HepG2 (cell line): ENCODE data around the gene GRAMD1B. TPM values are rescaled to one million over a fixed set of nuclear protein-coding genes. Genes with fewer than 3 reads are reported as not detected.

Source experiments
- ATAC-seq: fragments of 200-7000 bp; cut with Tn5 transposase; 3 replicates; pipeline ENCODE4 v1.9.1; 2020; ENCODE audit warnings: mild to moderate bottlenecking, moderate library complexity
- BruUV-seq: library from RNA; stranded (reverse); fragments of 400-500 nt; replicated peaks from 2 replicates; lab custom pipeline; 2021; lab: Mats Ljungman, UMichigan
- CTCF ChIA-PET: fragments of 300-600 bp; formaldehyde crosslinking; extraction: SDS; loops from one replicate; lab custom pipeline; 2021; ENCODE audit warnings: low total read pairs, inconsistent platforms, low intra/inter-chr PET ratio; lab: Yijun Ruan, JAX
- POLR2A ChIA-PET: fragments of 350-600 bp; sonication (Branson Sonifier 250); formaldehyde crosslinking; loops from one replicate; lab custom pipeline; 2020; ENCODE audit warnings: antibody characterized with exemption, inconsistent platforms; lab: Yijun Ruan, JAX
- DNase-seq: peaks from one replicate; pipeline ENCODE4 v3.0.0-alpha.2; 2015; ENCODE audit warnings: low spot score
- FAIRE-seq: peaks from 3 replicates; lab custom pipeline; 2011; peaks lifted over from hg19 to GRCh38; lab: Jason Lieb, UNC
- H2AFZ ChIP-seq: one replicate; pipeline ENCODE4 v1.6.1; 2011; ENCODE audit warnings: low read length, inconsistent platforms
- H3K27ac ChIP-seq: fragments of 300-600 bp; 3 replicates; pipeline ENCODE4 v1.8.0; 2011; ENCODE audit warnings: mixed run types, mild to moderate bottlenecking, mixed read lengths, low read length, inconsistent platforms; ENCODE audit not compliant: insufficient read depth; ENCODE audit errors: extremely low read length
- H3K27me3 ChIP-seq, 2 experiments: fragments of 200-600 bp in 1 of 2; 2 replicates in 1 of 2; 3 replicates in 1 of 2; pipeline versions ENCODE4 v1.6.0 to v1.8.0; 2011; ENCODE audit warnings: low read length in 2 of 2, mild to moderate bottlenecking in 2 of 2, moderate library complexity in 2 of 2, inconsistent platforms in 1 of 2; ENCODE audit not compliant: insufficient read depth in 2 of 2, control insufficient read depth in 1 of 2
- H3K36me3 ChIP-seq, 2 experiments: fragments of 200-600 bp in 1 of 2; replicated peaks in 1 of 2; 2 replicates in 1 of 2; 3 replicates in 1 of 2; pipeline versions ENCODE4 v1.5.1 to v1.8.0; 2011; ENCODE audit warnings: low read length in 2 of 2, inconsistent platforms in 1 of 2; ENCODE audit not compliant: insufficient read depth in 2 of 2, control insufficient read depth in 1 of 2
- H3K4me1 ChIP-seq: 2 replicates; pipeline ENCODE4 v1.5.1; 2012; ENCODE audit warnings: low read length, inconsistent platforms; ENCODE audit not compliant: insufficient read depth
- H3K4me2 ChIP-seq: 2 replicates; pipeline ENCODE4 v1.6.0; 2011; ENCODE audit warnings: low read depth, low read length, inconsistent platforms
- H3K4me3 ChIP-seq, 3 experiments: fragments of 200-600 bp in 1 of 3; sonication (generic), shearing (Covaris generic) in 1 of 3; replicated peaks in 1 of 3; 2 replicates each; pipeline ENCODE4 v1.5.1; 2011 to 2016; ENCODE audit warnings: low read length in 3 of 3, inconsistent platforms in 2 of 3, low read depth in 2 of 3, mild to moderate bottlenecking in 2 of 3, control low read depth in 1 of 3, mixed read lengths in 1 of 3; ENCODE audit not compliant: insufficient read depth in 1 of 3
- H3K79me2 ChIP-seq: one replicate; pipeline ENCODE4 v1.6.1; 2011; ENCODE audit warnings: low read length, inconsistent platforms; ENCODE audit not compliant: insufficient read depth
- H3K9ac ChIP-seq: 2 replicates; pipeline ENCODE4 v1.6.0; 2011; ENCODE audit warnings: mild to moderate bottlenecking, low read depth, low read length, inconsistent platforms; ENCODE audit not compliant: insufficient read depth
- H3K9me3 ChIP-seq: 2 replicates; pipeline ENCODE4 v1.5.1; 2012; ENCODE audit warnings: mild to moderate bottlenecking, low read length
- H4K20me1 ChIP-seq: 2 replicates; pipeline ENCODE4 v1.6.0; 2011; ENCODE audit warnings: inconsistent platforms, mild to moderate bottlenecking, low read length, moderate library complexity; ENCODE audit not compliant: insufficient read depth
- FOSL2 ChIP-seq: sonication (generic); formaldehyde crosslinking; IDR thresholded peaks from 2 replicates; pipeline ENCODE4 v1.4.0; 2020; ENCODE audit warnings: missing genetic modification reagents
- FOXP4 ChIP-seq: sonication (generic); formaldehyde crosslinking; IDR thresholded peaks from 2 replicates; pipeline ENCODE4 v1.4.0; 2020; ENCODE audit warnings: missing genetic modification reagents
- HIC2 ChIP-seq: sonication (generic); formaldehyde crosslinking; IDR thresholded peaks from 2 replicates; pipeline ENCODE4 v1.9.0; 2022; ENCODE audit warnings: low read depth, missing genetic modification reagents
- HNRNPL ChIP-seq: fragments of 200-400 bp; formaldehyde crosslinking; IDR thresholded peaks from 2 replicates; pipeline ENCODE4 v1.6.1; 2017; ENCODE audit warnings: mild to moderate bottlenecking, low read depth, low read length
- MAFF ChIP-seq: IDR thresholded peaks from 2 replicates; pipeline ENCODE4 v1.6.1; 2011; ENCODE audit warnings: low read depth, low read length, improper control_type of control experiment
- MAFK ChIP-seq, 2 experiments: IDR thresholded peaks in 1 of 2; conservative IDR thresholded peaks in 1 of 2; 2 replicates each; pipeline ENCODE4 v1.6.1; 2011; ENCODE audit warnings: improper control_type of control experiment in 2 of 2, low read length in 2 of 2
- PCBP2 ChIP-seq: fragments of 200-400 bp; formaldehyde crosslinking; optimal IDR thresholded peaks from 2 replicates; pipeline ENCODE3; 2018; ENCODE audit warnings: low read length, low read depth; ENCODE audit not compliant: poor library complexity, severe bottlenecking
- RBAK ChIP-seq: sonication (generic); formaldehyde crosslinking; IDR thresholded peaks from 2 replicates; pipeline ENCODE4 v1.5.1; 2020; ENCODE audit warnings: mild to moderate bottlenecking, missing genetic modification reagents
- ZNF275 ChIP-seq: sonication (generic); formaldehyde crosslinking; IDR thresholded peaks from 2 replicates; pipeline ENCODE4 v1.8.0; 2022; ENCODE audit warnings: missing genetic modification reagents, mild to moderate bottlenecking, inconsistent platforms, borderline replicate concordance
- ZSCAN5A ChIP-seq: sonication (generic); formaldehyde crosslinking; IDR thresholded peaks from 2 replicates; pipeline ENCODE4 v1.8.0; 2022; ENCODE audit warnings: mild to moderate bottlenecking, missing genetic modification reagents, borderline replicate concordance
- WGBS: methylation state at CpG from one replicate; pipeline ENCODE4 v1.1.6; 2017; ENCODE audit warnings: low lambda C conversion rate; 5-methylcytosine and 5-hydroxymethylcytosine counted together
- in situ Hi-C: cut with HindIII; loops from 2 replicates; pipeline ENCODE4 v1.10.0; 2017; ENCODE audit warnings: low pct_unique_long_range_greater_than_20kb; ENCODE audit not compliant: extremely low pct_ligation_motif_present
- intact Hi-C: fragments of 100-400 bp; cut with micrococcal nuclease; formaldehyde crosslinking; loops from one replicate; pipeline ENCODE4 v1.10.0; 2022; ENCODE audit not compliant: unreplicated experiment
- polyA plus RNA-seq, 8 experiments: library from polyadenylated mRNA; depleted of rRNA in 3 of 8; stranded (reverse) in 7 of 8; unstranded in 1 of 8; fragments of >200 nt; fragmentation: Illumina TruSeq in 4 of 8; extraction: Trizol in 4 of 8; gene quantifications; 2 replicates each; pipeline versions ENCODE4 v1.2.1 to v1.2.3, GENCODE V29; 2011 to 2016; ENCODE audit warnings: low read depth in 4 of 8, missing spikeins in 1 of 8, mixed read lengths in 1 of 8; ENCODE audit not compliant: insufficient read depth in 1 of 8
- total RNA-seq, 5 experiments: library from RNA; depleted of rRNA; stranded (reverse); fragments of >200 nt; fragmentation: Illumina TruSeq; extraction: Trizol; gene quantifications; 2 replicates each; pipeline ENCODE4 v1.2.3, GENCODE V29; 2016; ENCODE audit warnings: low read depth in 1 of 5

The GRAMD1B gene
- total and polyA plus RNA-seq, 2 of the 13 experiments (the other 11 are each of a cell fraction or from before 2014, with no cell fraction given): 0.12 TPM; not detected in 1

GRCh38 chr11:123588864-123589262 is 158.8 kb downstream of the GRAMD1B start:
- ChIA-PET CTCF (no interaction called here), POLR2A (no interaction called here)
- Histone ChIP-seq H3K9ac (no peak overlapping the region), H3K4me3 (no peak overlapping the region), H3K4me2 (no peak overlapping the region), H3K9me3 (no peaks in the 10 kb centered on the region), H3K27me3 (no peaks in the 10 kb centered on the region), H3K4me1 (peaks cover 28% of the 10 kb centered on the region), H4K20me1 (no peaks in the 10 kb centered on the region), H3K27ac (no peak overlapping the region), H3K79me2 (no peaks in the 10 kb centered on the region), H3K36me3 (no peaks in the 10 kb centered on the region), H2AFZ (no peak overlapping the region)
- intact Hi-C loops: loop anchor here (10.0 kb wide), 1 partner anchor 56 kb away; no protein-coding TSS in a partner anchor
- in situ Hi-C loops: loop anchor here (5.0 kb wide), 1 partner anchor 118 kb away; no protein-coding TSS in a partner anchor
- WGBS: 79% methylated on average over 5 of the region's 5 CpGs
- TF ChIP-seq MAFK (conservative IDR thresholded peaks at IDR 0.05 in 1 of 2, IDR thresholded peaks at IDR 0.05 in 1 of 2; ENCODE audit: low read length in 2 of 2): peak in 1 of 2 experiments; percentile 61; a peak in 3 of 4 replicates
- TF ChIP-seq FOXP4 (CRISPR knock-in tag): no peak
- TF ChIP-seq MAFF: 0 out of 2 replicates have a peak, but pooled peaks have one; percentile 2
- no TSS peak for BruUV-seq
- ATAC-seq: no peak
- DNase-seq: no peak
- no peak for FAIRE-seq

- ChIA-PET CTCF (no interaction called here), POLR2A (no interaction called here)
- 20% methylated on average over 6 of the region's 11 CpGs for WGBS
- Histone ChIP-seq H3K4me2 (no peak overlapping the region), H3K4me1 (peaks cover 28% of the 10 kb centered on the region), H3K36me3 (no peaks in the 10 kb centered on the region), H2AFZ (no peak overlapping the region), H3K4me3 (no peak overlapping the region), H3K9me3 (no peaks in the 10 kb centered on the region), H4K20me1 (no peaks in the 10 kb centered on the region), H3K9ac (no peak overlapping the region), H3K79me2 (no peaks in the 10 kb centered on the region), H3K27me3 (no peaks in the 10 kb centered on the region), H3K27ac (no peak overlapping the region)
- in situ Hi-C loops: no loop called here
- TF ChIP-seq HIC2 (peak; percentile 81; the same call in 1 of the 2 replicates), HNRNPL (peak; percentile 93), ZSCAN5A (CRISPR knock-in tag) (no peak), FOSL2 (CRISPR knock-in tag) (peak; percentile 74), RBAK (CRISPR knock-in tag) (no peak), PCBP2 (no peak), ZNF275 (CRISPR knock-in tag) (no peak)
- no peak for FAIRE-seq
- DNase-seq: peak; percentile 50
- intact Hi-C loops: no loop called here
- peak; percentile 57 for ATAC-seq
- BruUV-seq: no TSS peak
These were observed 160.3 kb downstream of the GRAMD1B start for GRCh38 chr11:123590296-123590912.
